ENCODE measurements around the gene PON2. TPM values are rescaled to one million over a fixed set of nuclear protein-coding genes. Genes with fewer than 3 reads are reported as not detected.

The PON2 gene
- total RNA-seq, 4 donors from 2014 or later = 76.7 to 96.9 (median 94.2) TPM

GRCh38 chr7:95365151-95365550 lies 69.7 kb downstream of the PON2 start:
- 100% methylated on average over 1 of the region's 1 CpG for WGBS, 2 donors
- DNase-seq = no peak
- Histone ChIP-seq H3K27ac (no peak overlapping the region), H3K4me3 (replicated peaks in 1 of 3) (no peak overlapping the region), H3K4me1 (no peaks in the 10 kb centered on the region), H3K27me3 (no peaks in the 10 kb centered on the region), H3K9me3 (no peaks in the 10 kb centered on the region), H3K36me3 (no peaks in the 10 kb centered on the region)
- intact Hi-C loops (cut with DNase I) = no loop called here
- TF ChIP-seq, protein P1, sequence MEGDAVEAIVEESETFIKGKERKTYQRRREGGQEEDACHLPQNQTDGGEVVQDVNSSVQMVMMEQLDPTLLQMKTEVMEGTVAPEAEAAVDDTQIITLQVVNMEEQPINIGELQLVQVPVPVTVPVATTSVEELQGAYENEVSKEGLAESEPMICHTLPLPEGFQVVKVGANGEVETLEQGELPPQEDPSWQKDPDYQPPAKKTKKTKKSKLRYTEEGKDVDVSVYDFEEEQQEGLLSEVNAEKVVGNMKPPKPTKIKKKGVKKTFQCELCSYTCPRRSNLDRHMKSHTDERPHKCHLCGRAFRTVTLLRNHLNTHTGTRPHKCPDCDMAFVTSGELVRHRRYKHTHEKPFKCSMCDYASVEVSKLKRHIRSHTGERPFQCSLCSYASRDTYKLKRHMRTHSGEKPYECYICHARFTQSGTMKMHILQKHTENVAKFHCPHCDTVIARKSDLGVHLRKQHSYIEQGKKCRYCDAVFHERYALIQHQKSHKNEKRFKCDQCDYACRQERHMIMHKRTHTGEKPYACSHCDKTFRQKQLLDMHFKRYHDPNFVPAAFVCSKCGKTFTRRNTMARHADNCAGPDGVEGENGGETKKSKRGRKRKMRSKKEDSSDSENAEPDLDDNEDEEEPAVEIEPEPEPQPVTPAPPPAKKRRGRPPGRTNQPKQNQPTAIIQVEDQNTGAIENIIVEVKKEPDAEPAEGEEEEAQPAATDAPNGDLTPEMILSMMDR (IDR thresholded peaks at IDR 0.05) = no peak

GRCh38 chr7:95357623-95358022 lies 77.2 kb downstream of the PON2 start:
- H3K27me3 ChIP-seq = no peaks in the 10 kb centered on the region
- no peaks in the 10 kb centered on the region for H3K9me3 ChIP-seq
- no peaks in the 10 kb centered on the region for H3K4me1 ChIP-seq
- H3K4me3 ChIP-seq (replicated peaks in 1 of 3) = no peak overlapping the region
- no peak overlapping the region for H3K27ac ChIP-seq
- DNase-seq = no peak
- intact Hi-C loops (cut with DNase I) = no loop called here
- 54% methylated on average over 3 of the region's 3 CpGs for WGBS, 2 donors
- TF ChIP-seq, protein P1 (IDR thresholded peaks at IDR 0.05) = no peak
- TF ChIP-seq POLR2A (IDR thresholded peaks at IDR 0.05) = no peak
- H3K36me3 ChIP-seq = no peaks in the 10 kb centered on the region

Other genes starting within 250 kb of the PON2 start
- not detected for gene PON1, start 110.5 kb downstream of the PON2 start, total RNA-seq
- 10 to 100 TPM in 2 of 4 donors, 1 to 10 TPM in 2; 4.2 to 11.8 (median 8.6) TPM for gene PON3, start 38.7 kb downstream of the PON2 start, total RNA-seq
- under 1 TPM in 1 of 4 donors, not detected in 3; 0.22 TPM for gene ASB4, start 50.9 kb upstream of the PON2 start, total RNA-seq
- 100 to 1,000 TPM in 3 of 4 donors, 10 to 100 TPM in 1; 37.9 to 453 (median 141) TPM for gene PDK4, start 161.5 kb upstream of the PON2 start, total RNA-seq